GM04504 (cell line): ENCODE results near the gene MTIF3.
"Not testable (repeated sequence)": the region's sequence is repeated elsewhere in the genome, so short reads cannot be mapped to it uniquely, and the experiment has no call there.

ENCODE experiments used
- DNase-seq: peaks from one replicate; pipeline ENCODE4 v3.0.0-alpha.2; 2012; ENCODE audit warnings: low read depth

MTIF3 gene

DNA sequence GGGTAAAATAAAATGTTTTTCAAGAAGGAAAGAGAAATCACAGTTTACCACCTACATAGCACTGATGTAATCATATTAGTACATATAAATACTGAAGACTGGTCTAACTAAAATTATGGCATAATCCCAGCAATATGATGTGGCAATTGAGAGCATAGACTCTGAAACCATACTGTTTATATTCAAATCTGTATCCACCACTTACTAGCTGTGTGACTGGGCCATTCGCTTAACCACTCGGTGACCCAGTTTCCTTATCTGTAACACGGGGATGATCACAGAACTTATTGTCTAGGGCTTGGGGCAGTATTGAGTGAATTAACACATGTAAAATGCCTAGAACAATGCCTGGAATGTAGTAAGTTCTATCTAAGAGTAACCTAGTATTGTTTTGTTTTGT lies 39.0 kb downstream of the MTIF3 start:
- no peak for DNase-seq

- no peak for DNase-seq
Measured at GRCh38 chr13:27409013-27409412, 41.4 kb downstream of the MTIF3 start.

- DNase-seq, result no peak
Measured at GRCh38 chr13:27408074-27408473, 42.3 kb downstream of the MTIF3 start.

DNA sequence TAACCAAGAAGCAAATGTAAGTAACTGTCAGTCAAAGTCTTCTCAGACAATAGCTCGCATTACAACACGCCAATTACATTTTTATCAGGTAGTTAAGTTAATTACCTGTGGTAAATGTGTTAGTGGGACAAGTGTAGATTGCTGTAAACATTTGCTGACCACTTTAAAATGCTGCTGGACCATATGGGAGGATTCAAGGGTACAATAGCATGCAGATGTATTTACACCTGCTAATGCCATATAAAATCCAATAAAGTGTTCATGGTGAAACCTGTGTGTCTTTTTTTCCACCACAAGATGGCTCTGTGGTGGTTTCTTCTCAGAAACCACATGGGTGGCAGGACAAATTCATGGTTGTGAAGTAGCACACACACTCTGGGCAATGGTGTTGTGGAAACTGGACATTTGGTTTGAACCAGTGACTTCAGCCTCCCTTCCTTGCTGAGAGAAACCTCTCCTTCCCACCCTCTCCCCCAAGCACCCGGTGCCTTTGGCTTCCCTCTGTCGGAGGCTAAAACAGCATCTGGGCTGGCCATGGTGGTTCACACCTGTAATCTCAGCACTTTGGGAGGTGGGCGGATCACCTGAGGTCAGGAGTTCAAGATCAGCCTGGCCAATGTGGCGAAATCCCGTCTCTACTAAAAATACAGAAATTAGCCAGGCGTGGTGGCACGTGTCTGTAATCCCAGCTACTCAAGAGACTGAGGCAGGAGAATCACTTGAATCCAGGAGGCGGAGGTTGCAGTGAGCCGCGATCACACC lies 44.0 kb downstream of the MTIF3 start:
- DNase-seq, result no peak

GRCh38 chr13:27405546-27406134 lies 44.7 kb downstream of the MTIF3 start:
- DNase-seq, result no peak

DNA sequence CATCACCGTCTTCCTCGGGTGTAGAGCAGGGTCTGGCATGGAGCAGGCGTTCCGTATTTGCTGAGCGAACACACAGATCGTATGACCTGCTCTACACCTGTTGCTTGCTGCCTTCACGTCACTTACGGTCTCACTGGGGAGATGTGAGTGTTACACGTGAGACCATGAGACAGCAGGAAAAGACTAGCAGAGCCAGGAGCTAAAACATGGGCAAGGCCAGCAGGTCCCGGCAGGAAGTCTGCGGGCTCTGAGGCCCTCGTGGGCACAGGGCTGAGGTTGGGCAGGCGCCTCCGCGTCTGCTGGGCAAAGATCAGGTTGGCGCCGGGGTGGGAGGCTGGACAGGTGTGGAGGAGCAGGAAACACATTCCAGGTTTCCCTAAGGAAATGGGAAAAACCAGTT lies 45.7 kb downstream of the MTIF3 start:
- no peak for DNase-seq

DNA sequence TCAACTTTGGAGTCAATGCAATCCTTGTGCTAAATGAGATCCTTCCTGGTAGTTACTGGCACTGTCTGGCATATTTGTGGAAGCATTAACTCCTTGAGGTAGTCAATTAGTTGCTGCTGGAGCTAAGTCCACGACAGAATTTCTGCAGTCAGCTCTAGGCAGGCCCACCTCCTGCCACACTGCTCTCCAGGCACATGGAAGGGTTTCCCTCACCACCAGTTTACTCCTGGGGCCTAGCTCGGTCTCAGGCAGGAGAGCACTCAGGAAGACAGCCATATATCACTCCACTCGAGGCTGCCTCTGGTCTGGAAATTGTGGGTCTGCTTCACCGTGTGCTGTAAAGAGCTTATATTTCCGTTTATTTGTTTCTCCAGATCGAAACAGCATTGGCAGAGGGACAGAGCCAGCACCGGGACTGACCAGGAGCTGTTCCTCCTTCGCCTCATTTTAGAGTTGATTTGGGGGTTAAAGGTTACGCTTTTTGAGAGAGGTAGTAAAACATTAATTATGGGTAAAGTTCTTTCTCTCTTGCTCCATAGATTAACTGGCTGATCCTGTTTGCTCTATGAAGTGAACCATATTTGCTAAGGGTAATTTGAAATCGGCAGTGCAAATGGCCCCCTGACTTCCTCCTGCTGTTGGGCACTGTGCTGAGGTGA lies 46.5 kb downstream of the MTIF3 start:
- DNase-seq, result no peak

GRCh38 chr13:27403203-27403678 lies 47.1 kb downstream of the MTIF3 start:
- DNase-seq, result peak; percentile 69

GRCh38 chr13:27401210-27401609 lies 49.2 kb downstream of the MTIF3 start:
- no peak for DNase-seq

DNA sequence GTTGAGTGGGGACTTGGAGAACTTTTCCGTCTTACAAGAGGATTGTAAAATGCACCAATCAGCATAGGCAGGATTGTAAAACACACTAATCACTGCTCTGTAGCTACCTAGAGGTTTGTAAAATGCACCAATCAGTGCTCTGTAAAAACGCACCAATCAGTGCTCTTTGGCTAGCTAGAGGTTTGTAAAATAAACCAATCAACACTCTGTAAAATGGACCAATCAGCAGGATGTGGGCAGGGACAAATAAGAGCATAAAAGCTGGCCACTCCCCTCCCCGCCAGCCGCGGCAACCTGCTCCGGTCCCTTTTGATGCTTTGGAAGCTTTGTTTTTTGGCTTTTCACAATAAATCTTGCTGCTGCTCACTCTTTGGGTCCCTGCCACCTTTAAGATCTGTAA lies 50.0 kb downstream of the MTIF3 start:
- DNase-seq, result not testable (repeated sequence)

DNA sequence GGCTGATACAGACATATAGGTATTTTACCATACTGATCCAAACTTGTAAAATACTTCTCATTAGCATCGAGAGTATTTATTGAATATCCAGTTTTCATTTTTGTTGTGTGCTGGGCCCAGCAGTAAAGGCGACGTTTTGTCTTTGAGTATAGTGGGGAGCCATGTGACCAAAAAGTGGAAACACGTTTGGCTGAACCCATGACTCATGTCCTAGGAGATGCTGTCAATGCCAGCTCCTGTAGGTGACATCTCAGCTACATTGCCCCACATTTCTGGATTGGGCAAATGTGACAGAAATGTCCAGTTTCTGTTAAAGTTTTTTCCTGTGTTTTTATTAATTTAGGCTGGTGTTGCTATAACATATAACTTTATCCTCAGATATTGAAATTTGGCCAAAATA lies 52.0 kb downstream of the MTIF3 start:
- DNase-seq, result no peak

- DNase-seq, result no peak
Measured at GRCh38 chr13:27396252-27396846, 54.0 kb downstream of the MTIF3 start.

DNA sequence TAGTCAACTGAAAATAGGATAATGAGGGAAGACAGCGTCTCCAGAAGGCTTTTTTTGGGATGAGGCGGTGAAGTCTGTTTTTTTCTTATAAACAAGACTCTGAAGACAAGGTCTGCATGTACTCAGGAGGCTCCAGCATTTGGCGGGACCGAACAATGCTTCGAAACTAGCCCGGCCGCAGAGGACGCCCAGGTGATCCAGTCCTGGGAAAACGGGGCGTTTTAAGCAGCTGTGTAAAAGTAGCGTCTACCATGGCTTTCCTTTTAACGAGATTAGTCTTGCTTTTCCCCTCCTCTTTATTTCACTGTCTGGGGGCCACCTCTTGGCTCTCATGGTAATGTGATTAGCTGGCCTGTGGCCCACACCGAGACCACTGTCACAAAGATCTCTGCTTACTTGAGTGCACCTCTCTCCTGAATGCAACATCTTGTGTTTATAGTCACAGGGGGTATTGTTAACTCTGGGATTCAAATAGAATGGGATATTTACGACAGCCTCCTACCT lies 55.3 kb downstream of the MTIF3 start:
- DNase-seq, result no peak

DNA sequence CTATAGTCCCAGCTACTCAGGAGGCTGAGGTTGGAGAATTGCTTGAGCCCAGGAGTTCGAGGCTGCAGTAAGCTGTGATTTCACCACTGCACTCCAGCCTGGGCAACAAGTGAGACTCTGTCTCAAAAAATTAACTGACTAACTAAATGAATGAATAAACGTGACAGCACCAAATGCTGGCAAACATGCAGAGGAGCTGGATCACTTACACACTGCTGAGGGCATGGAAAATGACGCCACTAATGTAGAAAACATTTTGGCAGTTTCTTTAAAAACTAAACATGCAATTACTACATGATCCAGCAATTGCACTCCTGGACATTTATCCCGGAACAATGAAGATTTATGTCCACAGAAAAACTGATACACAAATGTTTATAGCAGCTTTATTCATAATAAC lies 57.3 kb downstream of the MTIF3 start:
- no peak for DNase-seq

DNA sequence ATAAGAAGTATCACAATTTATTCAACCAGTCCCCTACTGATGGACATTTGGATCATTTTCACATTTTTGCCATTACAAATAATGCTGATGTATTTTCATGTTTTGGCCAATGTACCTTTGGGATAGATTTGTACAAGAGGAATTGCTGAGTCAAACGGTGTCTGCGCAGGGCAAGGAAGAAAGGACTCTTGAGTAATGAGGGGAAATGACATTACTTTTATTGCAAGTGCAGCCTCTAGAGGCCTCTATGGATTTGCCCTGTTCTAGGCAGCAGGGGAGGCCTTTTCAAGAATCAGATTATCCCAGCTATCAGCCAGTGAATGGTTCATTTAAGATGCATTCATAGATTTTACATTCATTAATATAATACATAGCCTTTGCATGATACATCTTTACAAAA lies 58.9 kb downstream of the MTIF3 start:
- DNase-seq, result no peak

DNA sequence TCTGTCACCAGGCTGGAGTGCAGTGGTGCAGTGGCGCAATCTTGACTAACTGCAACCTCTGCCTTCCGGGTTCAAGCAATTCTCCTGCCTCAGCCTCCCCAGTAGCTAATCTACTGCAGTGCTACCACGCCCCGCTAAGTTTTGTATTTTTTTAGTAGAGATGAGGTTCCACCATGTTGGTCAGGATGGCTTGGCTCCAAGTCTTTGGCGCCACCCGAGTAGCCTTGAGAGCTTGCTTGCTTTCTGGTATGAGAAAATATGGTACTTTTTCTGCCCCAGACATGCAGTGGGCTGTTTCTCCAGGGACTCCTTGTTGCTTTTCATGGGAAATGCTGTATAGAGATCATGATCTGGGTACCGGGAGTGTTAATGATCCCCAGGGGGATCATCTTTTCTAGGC lies 60.5 kb downstream of the MTIF3 start:
- no peak for DNase-seq

GRCh38 chr13:27388241-27388640 lies 62.1 kb downstream of the MTIF3 start:
- no peak for DNase-seq
